Type B pancreatic cell (in vitro differentiated cells): ENCODE measurements around the gene ARHGAP42. TPM values are rescaled to one million over a fixed set of nuclear protein-coding genes. Genes with fewer than 3 reads are reported as not detected.
"Not testable (repeated sequence)": the region's sequence is repeated elsewhere in the genome, so short reads cannot be mapped to it uniquely, and the experiment has no call there.

Source experiments
- DNase-seq: peaks from one replicate; pipeline ENCODE4 v3.0.0; 2021; ENCODE audit warnings: mixed read lengths; ENCODE audit not compliant: unreplicated experiment; ENCODE audit errors: extremely low spot score
- H3K27ac Mint-ChIP-seq: 2 replicates; pipeline ENCODE4 v1.8.0; 2021; ENCODE audit warnings: mild to moderate bottlenecking, mixed read lengths
- H3K27me3 Mint-ChIP-seq: 2 replicates; pipeline ENCODE4 v1.8.0; 2021; ENCODE audit warnings: mixed read lengths
- H3K36me3 Mint-ChIP-seq: 2 replicates; pipeline ENCODE4 v1.8.0; 2021; ENCODE audit warnings: mixed read lengths
- H3K4me1 Mint-ChIP-seq: one replicate; pipeline ENCODE4 v1.8.0; 2021; ENCODE audit warnings: mixed read lengths; ENCODE audit not compliant: unreplicated experiment
- H3K4me3 Mint-ChIP-seq: 2 replicates; pipeline ENCODE4 v1.8.0; 2021; ENCODE audit warnings: mild to moderate bottlenecking, mixed read lengths
- H3K9me3 Mint-ChIP-seq: 2 replicates; pipeline ENCODE4 v1.8.0; 2021; ENCODE audit warnings: mixed read lengths
- total RNA-seq: library from RNA; stranded (reverse); gene quantifications from 2 replicates; pipeline ENCODE4 v1.2.1, GENCODE V29; 2021; ENCODE audit warnings: low replicate concordance
- TF ChIP-seq, protein P1 (sequence below): fragments of 200-600 bp; sonication (generic); conservative IDR thresholded peaks from 2 replicates; pipeline ENCODE4 v1.5.0; 2021; ENCODE audit warnings: antibody characterized with exemption, mild to moderate bottlenecking

Gene ARHGAP42
- total RNA-seq, 1 donor from 2014 or later = 22.6 TPM

DNA sequence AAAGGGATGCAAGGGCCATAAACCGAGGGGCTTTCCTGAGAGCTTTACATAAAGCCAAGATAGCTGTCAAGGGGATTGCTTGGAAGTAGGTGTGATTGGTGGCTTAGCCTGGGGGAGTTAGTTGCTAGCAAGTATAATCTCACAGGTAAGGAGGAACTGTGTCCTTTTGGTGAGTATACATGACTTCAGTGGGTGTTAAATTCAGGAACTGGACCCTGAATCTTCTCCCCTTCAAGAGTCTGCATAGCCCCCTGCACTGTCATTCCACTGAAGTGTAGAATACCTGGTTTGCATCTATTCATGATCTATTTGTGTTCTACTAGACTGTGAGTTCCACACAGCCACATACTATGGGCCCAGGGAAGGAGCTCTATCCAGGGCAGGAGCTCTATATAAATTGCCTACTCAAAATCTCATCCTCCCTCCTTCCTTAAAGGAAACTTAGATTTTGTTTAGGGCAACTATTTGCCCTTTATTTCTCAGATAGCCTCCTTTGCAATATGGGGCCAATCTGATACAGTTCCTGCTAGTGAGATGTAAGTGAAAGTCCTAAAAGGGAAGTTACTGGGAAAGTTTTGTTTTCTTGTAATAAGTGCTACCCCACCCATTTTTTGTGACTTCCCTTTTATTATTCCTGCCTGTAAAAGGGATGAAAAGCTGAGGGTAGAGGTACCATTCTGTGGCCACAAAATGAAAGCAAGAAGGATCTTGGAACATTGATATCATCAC, 322.0 kb downstream of the ARHGAP42 start:
- TF ChIP-seq, protein P1, sequence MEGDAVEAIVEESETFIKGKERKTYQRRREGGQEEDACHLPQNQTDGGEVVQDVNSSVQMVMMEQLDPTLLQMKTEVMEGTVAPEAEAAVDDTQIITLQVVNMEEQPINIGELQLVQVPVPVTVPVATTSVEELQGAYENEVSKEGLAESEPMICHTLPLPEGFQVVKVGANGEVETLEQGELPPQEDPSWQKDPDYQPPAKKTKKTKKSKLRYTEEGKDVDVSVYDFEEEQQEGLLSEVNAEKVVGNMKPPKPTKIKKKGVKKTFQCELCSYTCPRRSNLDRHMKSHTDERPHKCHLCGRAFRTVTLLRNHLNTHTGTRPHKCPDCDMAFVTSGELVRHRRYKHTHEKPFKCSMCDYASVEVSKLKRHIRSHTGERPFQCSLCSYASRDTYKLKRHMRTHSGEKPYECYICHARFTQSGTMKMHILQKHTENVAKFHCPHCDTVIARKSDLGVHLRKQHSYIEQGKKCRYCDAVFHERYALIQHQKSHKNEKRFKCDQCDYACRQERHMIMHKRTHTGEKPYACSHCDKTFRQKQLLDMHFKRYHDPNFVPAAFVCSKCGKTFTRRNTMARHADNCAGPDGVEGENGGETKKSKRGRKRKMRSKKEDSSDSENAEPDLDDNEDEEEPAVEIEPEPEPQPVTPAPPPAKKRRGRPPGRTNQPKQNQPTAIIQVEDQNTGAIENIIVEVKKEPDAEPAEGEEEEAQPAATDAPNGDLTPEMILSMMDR = no peak
- Mint-ChIP-seq H3K9me3 (peaks cover 4% of the 10 kb centered on the region), H3K27me3 (peaks cover 5% of the 10 kb centered on the region), H3K4me3 (no peak overlapping the region), H3K4me1 (no peaks in the 10 kb centered on the region), H3K36me3 (no peaks in the 10 kb centered on the region), H3K27ac (no peak overlapping the region)
- no peak for DNase-seq

DNA sequence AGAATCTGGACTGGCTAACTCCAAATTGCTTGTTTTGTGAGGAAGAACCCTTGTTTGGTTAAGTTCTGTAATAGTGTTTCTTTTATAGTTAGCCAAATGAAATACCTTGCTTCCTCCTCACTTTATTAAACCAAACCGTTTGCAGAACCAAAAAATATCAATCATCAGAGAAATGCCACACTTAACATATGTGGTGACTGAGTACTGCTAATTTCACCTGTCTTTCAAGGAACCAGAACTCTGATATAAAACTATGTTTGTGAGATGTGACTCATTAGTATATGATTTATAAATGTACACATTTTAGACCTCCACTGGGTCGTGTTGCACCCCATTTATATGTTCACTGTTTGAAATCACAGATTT, 322.6 kb downstream of the ARHGAP42 start:
- H3K4me3 Mint-ChIP-seq = no peak overlapping the region
- H3K4me1 Mint-ChIP-seq = no peaks in the 10 kb centered on the region
- peaks cover 5% of the 10 kb centered on the region for H3K27me3 Mint-ChIP-seq
- no peak for DNase-seq
- H3K36me3 Mint-ChIP-seq = no peaks in the 10 kb centered on the region
- peaks cover 4% of the 10 kb centered on the region for H3K9me3 Mint-ChIP-seq
- TF ChIP-seq, protein P1 = no peak
- H3K27ac Mint-ChIP-seq = no peak overlapping the region

DNA sequence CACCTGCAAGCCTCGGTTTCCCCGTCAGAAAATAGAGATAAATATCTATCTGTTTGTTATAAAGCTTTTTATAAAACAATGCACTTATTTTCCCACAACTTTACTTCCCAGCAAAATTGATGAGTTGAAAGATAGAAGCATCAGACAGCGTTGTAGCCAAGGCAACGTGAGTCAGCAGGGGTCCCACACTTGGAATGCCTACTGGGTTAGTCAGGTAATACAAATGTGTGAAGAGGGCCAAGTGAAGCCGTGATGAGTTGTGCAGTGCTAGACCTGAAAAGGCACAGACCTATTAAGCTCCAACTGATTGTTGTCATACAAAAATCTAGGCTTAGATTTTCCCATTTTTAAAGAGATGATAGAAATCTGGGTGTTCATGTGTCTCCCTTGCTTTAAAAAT, 323.8 kb downstream of the ARHGAP42 start:
- TF ChIP-seq, protein P1 = no peak
- Mint-ChIP-seq H3K4me3 (no peak overlapping the region), H3K36me3 (no peaks in the 10 kb centered on the region), H3K27me3 (peaks cover 5% of the 10 kb centered on the region), H3K27ac (no peak overlapping the region), H3K9me3 (peaks cover 4% of the 10 kb centered on the region), H3K4me1 (no peaks in the 10 kb centered on the region)
- DNase-seq = no peak

DNA sequence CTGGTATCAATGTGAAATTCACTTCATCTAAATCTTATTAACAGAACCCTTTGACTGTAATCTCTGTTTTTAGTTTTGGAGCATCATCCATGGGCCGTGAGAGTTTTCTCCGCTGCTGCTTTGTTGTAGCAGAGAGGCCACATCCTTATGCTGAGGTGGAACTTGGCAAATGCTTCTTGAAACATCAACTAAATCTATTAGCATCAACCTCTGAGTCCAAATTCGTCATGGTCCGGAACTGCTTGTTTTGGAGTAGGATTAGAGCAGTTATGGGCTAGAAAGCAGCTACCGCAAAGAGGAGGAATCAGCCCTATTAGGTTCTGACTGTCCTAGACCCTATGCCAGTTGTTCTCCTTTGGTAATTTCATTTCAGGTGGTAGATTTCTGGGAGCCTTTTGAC, 324.8 kb downstream of the ARHGAP42 start:
- H3K27me3 Mint-ChIP-seq = peaks cover 5% of the 10 kb centered on the region
- DNase-seq = no peak
- H3K4me3 Mint-ChIP-seq = no peak overlapping the region
- no peak overlapping the region for H3K27ac Mint-ChIP-seq
- peaks cover 4% of the 10 kb centered on the region for H3K9me3 Mint-ChIP-seq
- no peaks in the 10 kb centered on the region for H3K4me1 Mint-ChIP-seq
- TF ChIP-seq, protein P1 = no peak
- no peaks in the 10 kb centered on the region for H3K36me3 Mint-ChIP-seq

DNA sequence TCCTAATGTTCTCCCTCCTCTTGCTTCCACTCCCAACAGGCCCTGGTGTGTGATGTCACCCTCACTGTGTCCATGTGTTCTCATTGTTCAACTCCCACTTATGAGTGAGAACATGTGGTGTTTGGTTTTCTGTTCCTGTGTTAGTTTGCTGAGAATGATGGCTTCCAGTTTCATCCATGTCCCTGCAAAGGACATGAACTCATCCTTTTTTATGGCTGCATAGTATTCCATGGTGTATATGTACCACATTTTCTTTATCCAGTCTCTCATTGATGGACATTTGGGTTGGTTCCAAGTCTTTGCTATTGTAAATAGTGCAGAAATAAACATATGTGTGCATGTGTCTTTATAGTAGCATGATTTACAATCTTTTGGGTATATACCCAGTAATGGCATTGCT, 326.6 kb downstream of the ARHGAP42 start:
- not testable (repeated sequence) for H3K36me3 Mint-ChIP-seq, H3K27me3 Mint-ChIP-seq, DNase-seq, H3K4me3 Mint-ChIP-seq, H3K9me3 Mint-ChIP-seq, H3K27ac Mint-ChIP-seq, H3K4me1 Mint-ChIP-seq

DNA sequence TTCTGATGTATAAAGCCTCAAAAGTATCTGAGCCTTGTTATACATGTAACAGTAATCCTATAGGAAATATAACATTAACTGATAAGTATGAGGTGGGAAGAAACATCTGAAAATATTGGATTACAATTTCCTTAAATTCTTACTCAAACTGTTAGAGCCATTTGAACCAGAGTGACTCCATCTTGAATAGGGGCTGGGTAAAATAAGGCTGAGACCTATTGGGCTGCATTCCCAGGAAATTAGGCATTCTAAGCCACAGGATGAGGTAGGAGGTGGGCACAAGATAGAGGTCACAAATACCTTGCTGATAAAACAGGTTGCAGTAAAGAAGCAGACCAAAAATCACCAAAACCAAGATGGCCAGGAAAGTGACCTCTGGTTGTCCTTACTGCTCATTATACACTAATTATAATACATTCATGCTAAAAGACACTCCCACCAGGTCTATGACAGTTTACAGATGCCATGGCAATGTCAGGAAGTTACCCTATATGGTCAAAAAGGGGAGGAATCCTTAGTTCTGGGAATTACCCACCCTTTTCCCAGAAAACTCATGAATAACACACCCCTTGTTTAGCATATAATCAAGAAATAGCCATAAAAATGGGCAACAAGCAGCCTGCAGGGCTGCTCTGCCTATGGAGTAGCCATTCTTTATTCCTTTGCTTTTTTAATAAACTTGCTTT, 327.7 kb downstream of the ARHGAP42 start:
- Mint-ChIP-seq H3K36me3 (no peaks in the 10 kb centered on the region), H3K27ac (no peak overlapping the region), H3K9me3 (no peaks in the 10 kb centered on the region), H3K27me3 (peaks cover 5% of the 10 kb centered on the region), H3K4me3 (no peak overlapping the region), H3K4me1 (no peaks in the 10 kb centered on the region)
- DNase-seq = no peak
- TF ChIP-seq, protein P1 = no peak
